ENCODE results near the gene B4GAT1.
A peak's percentile ranks its signal among the peaks of the same experiment; 100 is the strongest.
"Not testable (repeated sequence)": the region's sequence is repeated elsewhere in the genome, so short reads cannot be mapped to it uniquely, and the experiment has no call there.

B4GAT1 gene

DNA sequence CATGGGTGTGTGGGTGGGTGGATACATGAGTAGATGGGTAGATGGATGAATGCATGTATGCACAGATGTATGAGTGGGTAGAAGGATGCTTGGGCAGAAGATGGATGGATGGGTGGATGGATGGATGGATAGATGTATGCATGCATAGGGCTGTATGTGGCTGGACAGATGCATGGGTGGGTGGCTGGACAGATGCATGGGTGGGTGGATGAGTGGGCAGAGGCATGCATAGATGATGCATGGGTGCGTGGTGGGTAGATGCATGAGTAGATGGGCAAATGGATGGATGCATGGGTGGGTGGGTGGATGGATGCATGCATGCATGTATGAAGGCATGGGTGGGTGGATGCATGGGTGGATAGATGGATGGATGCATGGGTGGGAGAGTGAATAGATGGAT, 23.7 kb downstream of the B4GAT1 start:
- no peak for DNase-seq (ENCODE audit: low read depth in 2 of 2)
- TF ChIP-seq CTCF (IDR thresholded peaks at IDR 0.05; ENCODE audit: low read depth, low read length), result no peak

DNA sequence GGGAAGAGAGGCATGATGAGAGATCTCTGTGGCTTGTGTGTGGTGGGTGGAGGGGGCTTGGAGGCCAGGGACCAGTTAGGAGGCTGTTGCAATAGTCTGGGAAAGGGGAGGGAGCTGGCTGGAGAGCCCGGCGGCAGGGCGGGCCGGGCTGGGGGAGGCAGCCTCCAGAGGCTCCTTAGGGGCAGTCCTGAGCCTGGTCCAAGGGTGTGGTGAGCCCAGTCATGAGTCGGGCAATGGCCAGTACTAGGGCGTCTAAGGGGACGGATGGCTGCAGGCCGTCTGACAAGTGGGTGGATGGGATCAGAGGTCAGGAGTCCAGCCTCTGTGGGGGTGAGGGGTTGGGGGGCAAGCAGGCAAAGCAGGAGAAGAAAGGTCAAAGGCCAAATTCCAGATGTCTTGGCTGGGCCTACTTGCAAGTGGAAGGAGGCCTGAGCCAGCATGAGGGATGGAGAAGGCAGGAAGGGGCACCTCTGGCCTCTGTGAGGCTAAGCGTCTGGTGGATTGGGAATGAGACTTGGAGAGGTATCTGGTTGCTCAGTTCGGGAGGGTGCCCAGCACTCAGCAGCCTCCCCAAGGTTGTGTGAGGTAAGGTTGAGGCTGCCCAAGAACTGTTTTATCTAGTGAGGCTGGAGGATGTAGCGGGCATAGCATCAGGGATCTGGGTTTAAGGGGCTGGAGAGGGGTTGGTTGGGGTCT, 24.5 kb downstream of the B4GAT1 start:
- no peak overlapping the region for H3K4me3 ChIP-seq (replicated peaks in 1 of 2; ENCODE audit: low read depth in 2 of 2, low read length in 2 of 2)
- no peak for TF ChIP-seq CTCF (IDR thresholded peaks at IDR 0.05; ENCODE audit: low read depth, low read length)
- DNase-seq (ENCODE audit: low read depth in 2 of 2), result peak; percentile 66 to 92

More for the DNA sequence above, 23.7 kb downstream of the B4GAT1 start:
- H3K4me3 ChIP-seq (replicated peaks in 1 of 2; ENCODE audit: low read depth in 2 of 2, low read length in 2 of 2), result no peak overlapping the region

DNA sequence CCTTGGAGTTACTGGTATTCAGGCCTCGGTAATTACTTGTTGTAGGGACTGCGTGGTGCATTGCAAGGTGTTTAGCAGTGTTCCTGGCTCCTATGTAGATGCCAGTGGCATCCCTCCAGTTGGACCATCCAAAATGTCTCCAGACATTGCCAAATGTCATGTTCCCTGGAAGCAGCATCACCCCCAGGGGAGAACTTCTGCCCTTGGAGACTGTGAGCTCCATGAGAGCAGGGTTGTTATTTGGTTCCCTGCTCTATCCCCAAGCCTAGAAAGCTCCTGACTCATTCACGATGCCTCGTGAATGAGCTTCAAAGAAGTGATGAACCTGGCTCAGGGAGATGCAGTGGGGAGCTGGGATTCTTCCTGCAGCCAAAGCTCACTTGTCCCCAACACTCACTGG, 25.8 kb downstream of the B4GAT1 start:
- no peak for TF ChIP-seq CTCF (IDR thresholded peaks at IDR 0.05; ENCODE audit: low read depth, low read length)
- H3K4me3 ChIP-seq (replicated peaks in 1 of 2; ENCODE audit: low read depth in 2 of 2, low read length in 2 of 2), result no peak overlapping the region
- peak in 1 of 2 donors; percentile 20 for DNase-seq (ENCODE audit: low read depth in 2 of 2)

GRCh38 chr11:66320748-66321147, 26.7 kb downstream of the B4GAT1 start:
- not testable (repeated sequence) for H3K4me3 ChIP-seq (replicated peaks in 1 of 2; ENCODE audit: low read depth in 2 of 2, low read length in 2 of 2); DNase-seq (ENCODE audit: low read depth in 2 of 2)

DNA sequence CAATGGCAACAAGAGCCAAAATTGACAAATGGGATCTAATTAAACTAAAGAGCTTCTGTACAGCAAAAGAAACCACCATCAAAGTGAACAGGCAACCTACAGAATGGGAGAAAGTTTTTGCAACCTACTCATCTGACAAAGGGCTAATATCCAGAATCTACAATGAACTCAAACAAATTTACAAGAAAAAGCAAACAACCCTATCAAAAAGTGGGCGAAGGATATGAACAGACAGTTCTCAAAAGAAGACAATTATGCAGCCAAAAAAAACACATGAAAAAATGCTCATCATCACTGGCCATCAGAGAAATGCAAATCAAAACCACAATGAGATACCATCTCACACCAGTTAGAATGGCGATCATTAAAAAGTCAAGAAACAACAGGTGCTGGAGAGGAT, 27.1 kb downstream of the B4GAT1 start:
- not testable (repeated sequence) for DNase-seq (ENCODE audit: low read depth in 2 of 2); H3K4me3 ChIP-seq (replicated peaks in 1 of 2; ENCODE audit: low read depth in 2 of 2, low read length in 2 of 2)

GRCh38 chr11:66318600-66318970, 28.8 kb downstream of the B4GAT1 start:
- no peak overlapping the region for H3K4me3 ChIP-seq (replicated peaks in 1 of 2; ENCODE audit: low read depth in 2 of 2, low read length in 2 of 2)
- DNase-seq (ENCODE audit: low read depth in 2 of 2), result no peak
- no peak for TF ChIP-seq CTCF (IDR thresholded peaks at IDR 0.05; ENCODE audit: low read depth, low read length)

DNA sequence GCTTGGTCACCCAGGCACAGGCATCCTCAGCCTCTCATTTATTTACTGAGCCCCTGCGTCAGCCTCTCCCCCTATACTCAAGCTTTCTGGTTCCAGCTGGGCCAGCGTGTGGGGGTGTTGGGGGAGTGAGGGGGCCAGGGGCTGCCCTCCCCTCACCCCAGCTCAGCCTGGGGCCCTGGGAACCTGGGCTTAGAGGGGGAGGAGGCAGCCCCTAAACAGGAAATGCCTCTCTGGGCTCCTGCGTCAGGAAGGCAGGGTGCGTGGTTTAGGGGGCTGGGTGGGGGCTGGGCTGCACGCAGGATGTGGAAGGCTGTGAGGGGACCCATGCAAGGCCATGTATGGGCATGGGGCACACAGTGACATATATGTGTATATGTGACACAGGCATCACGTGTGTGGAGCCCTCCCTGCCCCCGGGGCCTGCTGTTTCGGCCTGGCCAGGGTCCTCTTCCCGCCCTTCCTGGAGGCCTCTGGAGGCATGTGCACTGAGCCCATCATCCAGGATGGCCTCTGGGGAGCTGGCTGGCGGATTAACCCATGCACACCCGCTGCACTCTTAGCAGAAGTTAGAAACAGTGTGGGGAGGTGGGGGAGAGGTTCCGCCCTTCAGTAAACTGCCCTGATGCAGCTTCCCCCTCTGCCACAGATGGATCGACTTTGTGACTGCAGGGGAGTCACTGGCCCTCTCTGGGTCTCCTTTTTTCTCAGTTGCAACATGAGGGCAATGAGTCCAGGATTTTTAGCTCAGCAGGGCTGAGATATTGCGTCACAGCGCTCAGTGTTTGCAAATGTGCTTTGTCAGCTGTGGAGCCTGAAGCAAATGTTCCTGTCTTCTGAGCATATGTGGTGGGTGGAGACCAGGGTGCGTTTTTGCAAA, 29.5 kb downstream of the B4GAT1 start:
- no peak overlapping the region for H3K4me3 ChIP-seq (replicated peaks in 1 of 2; ENCODE audit: low read depth in 2 of 2, low read length in 2 of 2)
- TF ChIP-seq CTCF (IDR thresholded peaks at IDR 0.05; ENCODE audit: low read depth, low read length), result no peak
- DNase-seq (ENCODE audit: low read depth in 2 of 2), result peak; percentile 95

All from cardiac fibroblast (primary cell).